H9 (cell line): ENCODE measurements around the gene NCLN. TPM values are rescaled to one million over a fixed set of nuclear protein-coding genes. Genes with fewer than 3 reads are reported as not detected.

Source experiments
- DNase-seq: peaks from one replicate; pipeline ENCODE4 v3.0.0-alpha.2; 2017
- H2AFZ ChIP-seq: one replicate; pipeline ENCODE4 v1.6.1; 2013; ENCODE audit warnings: mild to moderate bottlenecking, low read length, control low read depth, moderate library complexity
- H2AK5ac ChIP-seq: 2 replicates; pipeline ENCODE4 v1.6.1; 2013; ENCODE audit warnings: low read length, control low read depth, mixed read lengths; ENCODE audit not compliant: insufficient read length
- H2BK120ac ChIP-seq: one replicate; pipeline ENCODE4 v1.6.1; 2013; ENCODE audit warnings: low read depth, mild to moderate bottlenecking, low read length, control low read depth, inconsistent platforms; ENCODE audit not compliant: poor library complexity, severe bottlenecking
- H2BK12ac ChIP-seq: 2 replicates; pipeline ENCODE4 v1.6.1; 2013; ENCODE audit warnings: low read length, control low read depth, mixed read lengths, low read depth; ENCODE audit not compliant: insufficient read length
- H2BK15ac ChIP-seq: 2 replicates; pipeline ENCODE4 v1.6.1; 2013; ENCODE audit warnings: low read depth, low read length, control low read depth
- H2BK20ac ChIP-seq: one replicate; pipeline ENCODE4 v1.6.1; 2013; ENCODE audit warnings: low read depth, mild to moderate bottlenecking, low read length, control low read depth, inconsistent platforms; ENCODE audit not compliant: poor library complexity, severe bottlenecking
- H2BK5ac ChIP-seq: 2 replicates; pipeline ENCODE4 v1.6.1; 2013; ENCODE audit warnings: low read length, control low read depth, mixed read lengths; ENCODE audit not compliant: insufficient read length
- H3K14ac ChIP-seq: 2 replicates; pipeline ENCODE4 v1.6.1; 2013; ENCODE audit warnings: low read length, control low read depth; ENCODE audit not compliant: insufficient read depth
- H3K18ac ChIP-seq: 2 replicates; pipeline ENCODE4 v1.6.1; 2013; ENCODE audit warnings: low read depth, mild to moderate bottlenecking, mixed read lengths, low read length, control low read depth; ENCODE audit not compliant: insufficient read length
- H3K23ac ChIP-seq: 2 replicates; pipeline ENCODE4 v1.6.1; 2013; ENCODE audit warnings: low read length, control low read depth, mixed read lengths, low read depth; ENCODE audit not compliant: insufficient read length
- H3K23me2 ChIP-seq: 2 replicates; pipeline ENCODE4 v1.6.1; 2013; ENCODE audit warnings: low read depth, mild to moderate bottlenecking, mixed read lengths, low read length, control low read depth; ENCODE audit not compliant: insufficient read length, poor library complexity, severe bottlenecking
- H3K27ac ChIP-seq: 2 replicates; pipeline ENCODE4 v1.5.1; 2013; ENCODE audit warnings: low read length, control low read depth, mixed read lengths, low read depth; ENCODE audit not compliant: insufficient read length
- H3K27me3 ChIP-seq: 2 replicates; pipeline ENCODE4 v1.6.1; 2013; ENCODE audit warnings: low read length, control low read depth, inconsistent platforms; ENCODE audit not compliant: insufficient read depth
- H3K4ac ChIP-seq: 2 replicates; pipeline ENCODE4 v1.6.1; 2013; ENCODE audit warnings: low read depth, mild to moderate bottlenecking, control low read depth, inconsistent platforms, low read length, moderate library complexity
- H3K4me1 ChIP-seq: 2 replicates; pipeline ENCODE4 v1.6.1; 2013; ENCODE audit warnings: low read length, control low read depth, inconsistent platforms; ENCODE audit not compliant: insufficient read depth
- H3K4me2 ChIP-seq: 2 replicates; pipeline ENCODE4 v1.6.1; 2013; ENCODE audit warnings: low read length, control low read depth, mixed read lengths; ENCODE audit not compliant: insufficient read length, insufficient read depth
- H3K56ac ChIP-seq: 2 replicates; pipeline ENCODE4 v1.6.1; 2013; ENCODE audit warnings: low read depth, mild to moderate bottlenecking, mixed read lengths, low read length, control low read depth; ENCODE audit not compliant: insufficient read length
- H3K79me1 ChIP-seq: 2 replicates; pipeline ENCODE4 v1.6.1; 2013; ENCODE audit warnings: low read depth, mild to moderate bottlenecking, moderate library complexity, low read length, control low read depth, inconsistent platforms; ENCODE audit not compliant: insufficient read depth, poor library complexity, severe bottlenecking
- H3K79me2 ChIP-seq: 2 replicates; pipeline ENCODE4 v1.6.1; 2013; ENCODE audit warnings: low read length, control low read depth, inconsistent platforms; ENCODE audit not compliant: insufficient read depth
- H3K9ac ChIP-seq: 2 replicates; pipeline ENCODE4 v1.6.1; 2013; ENCODE audit warnings: low read length, control low read depth, mixed read lengths; ENCODE audit not compliant: insufficient read length; ENCODE audit errors: extremely low read depth
- H3K9me3 ChIP-seq: one replicate; pipeline ENCODE4 v1.6.1; 2013; ENCODE audit warnings: low read depth, low read length, inconsistent platforms; ENCODE audit not compliant: control insufficient read depth
- H3T11ph ChIP-seq: one replicate; pipeline ENCODE4 v1.6.1; 2013; ENCODE audit warnings: mild to moderate bottlenecking, low read length, control low read depth, inconsistent platforms
- H4K20me1 ChIP-seq: one replicate; pipeline ENCODE4 v1.6.1; 2013; ENCODE audit not compliant: control insufficient read depth, insufficient read length, insufficient read depth
- H4K5ac ChIP-seq: 2 replicates; pipeline ENCODE4 v1.6.1; 2013; ENCODE audit warnings: low read depth, mild to moderate bottlenecking, mixed read lengths, low read length, control low read depth; ENCODE audit not compliant: insufficient read length
- H4K8ac ChIP-seq: replicated peaks from 2 replicates; pipeline ENCODE4 v1.6.1; 2013; ENCODE audit warnings: low read length, control low read depth, mixed read lengths, low read depth; ENCODE audit not compliant: insufficient read length
- H4K91ac ChIP-seq: 2 replicates; pipeline ENCODE4 v1.6.1; 2013; ENCODE audit warnings: low read depth, mild to moderate bottlenecking, moderate library complexity, mixed read lengths, low read length, control low read depth; ENCODE audit not compliant: insufficient read length
- H3K27ac Mint-ChIP-seq, 3 experiments: 2 replicates in 2 of 3; 3 replicates in 1 of 3; pipeline ENCODE4 v1.8.0; 2020 to 2021; ENCODE audit warnings: mixed read lengths in 3 of 3, mild to moderate bottlenecking in 1 of 3, moderate library complexity in 1 of 3
- H3K27me3 Mint-ChIP-seq: 2 replicates; pipeline ENCODE4 v1.8.0; 2021; ENCODE audit warnings: low read depth, mild to moderate bottlenecking, moderate library complexity, mixed read lengths
- H3K36me3 Mint-ChIP-seq, 3 experiments: 2 replicates in 2 of 3; 3 replicates in 1 of 3; pipeline ENCODE4 v1.8.0; 2020 to 2021; ENCODE audit warnings: low read depth in 3 of 3, mixed read lengths in 3 of 3; ENCODE audit not compliant: insufficient read depth in 1 of 3
- H3K4me1 Mint-ChIP-seq, 2 experiments: 2 replicates each; pipeline ENCODE4 v1.8.0; 2020; ENCODE audit warnings: mixed read lengths in 2 of 2
- H3K4me3 Mint-ChIP-seq, 2 experiments: 2 replicates in 1 of 2; 3 replicates in 1 of 2; pipeline ENCODE4 v1.8.0; 2020 to 2021; ENCODE audit warnings: mild to moderate bottlenecking in 2 of 2, mixed read lengths in 2 of 2, moderate library complexity in 1 of 2
- H3K9me3 Mint-ChIP-seq, 2 experiments: 2 replicates in 1 of 2; 3 replicates in 1 of 2; pipeline ENCODE4 v1.8.0; 2020; ENCODE audit warnings: mild to moderate bottlenecking in 2 of 2, mixed read lengths in 2 of 2, moderate library complexity in 1 of 2
- CTCF ChIP-seq: fragments of 200-600 bp; sonication (generic); conservative IDR thresholded peaks from 3 replicates; pipeline ENCODE4 v1.8.0; 2021; ENCODE audit warnings: antibody characterized with exemption, mild to moderate bottlenecking
- WGBS: extraction: QIAGEN DNeasy Blood & Tissue Kit; methylation state at CpG from one replicate; pipeline ENCODE4 v1.1.7; 2013; ENCODE audit warnings: missing lambda C conversion rate, low lambda C conversion rate, mixed read lengths; ENCODE audit not compliant: insufficient read length; ENCODE audit errors: extremely low coverage; 5-methylcytosine and 5-hydroxymethylcytosine counted together
- total RNA-seq: library from RNA; stranded (reverse); gene quantifications from 2 replicates; pipeline ENCODE4 v1.2.1, GENCODE V29; 2021

NCLN gene
- total RNA-seq, 1 experiment from 2014 or later, result 94.8 TPM

DNA sequence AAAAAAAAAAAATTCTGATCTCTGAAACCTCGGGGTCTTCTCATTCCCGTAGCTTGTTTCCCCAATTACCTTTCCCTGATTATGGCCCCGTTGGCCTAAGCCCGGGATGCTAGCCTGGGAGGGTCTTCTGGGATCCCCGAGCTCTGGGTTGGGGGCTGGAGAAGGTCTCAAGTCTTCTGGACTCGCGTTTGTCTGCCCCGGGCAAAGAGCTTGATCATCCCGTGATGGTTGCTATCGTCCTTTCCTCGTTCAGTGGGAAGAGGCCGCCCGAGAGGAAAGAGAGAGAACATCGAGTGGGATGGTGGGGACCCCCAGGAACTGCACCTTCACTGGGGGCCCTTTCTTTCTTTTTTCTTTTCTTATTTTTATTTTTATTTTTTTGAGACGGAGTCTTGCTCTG lies 47.5 kb upstream of the NCLN start:
- H3T11ph ChIP-seq, result no peak overlapping the region
- no peak overlapping the region for H4K91ac ChIP-seq
- H4K5ac ChIP-seq, result no peak overlapping the region
- no peaks in the 10 kb centered on the region for H3K4me1 ChIP-seq
- H3K27me3 Mint-ChIP-seq, result peaks cover 3% of the 10 kb centered on the region
- no peak overlapping the region for H3K9ac ChIP-seq
- DNase-seq, result no peak
- H3K4me3 Mint-ChIP-seq, result no peak overlapping the region
- H2BK5ac ChIP-seq, result no peak overlapping the region
- no peak overlapping the region for H3K4me2 ChIP-seq
- H3K27ac ChIP-seq, result no peak overlapping the region
- H2BK120ac ChIP-seq, result no peak overlapping the region
- H3K79me2 ChIP-seq, result no peaks in the 10 kb centered on the region
- no CpG with 5 or more reads among the region's 15 CpGs for WGBS
- H2BK12ac ChIP-seq, result no peak overlapping the region
- no peak overlapping the region for H3K14ac ChIP-seq
- H3K36me3 Mint-ChIP-seq, result no peaks in the 10 kb centered on the region
- no peaks in the 10 kb centered on the region for H3K9me3 Mint-ChIP-seq
- H3K27me3 ChIP-seq, result no peaks in the 10 kb centered on the region
- no peaks in the 10 kb centered on the region for H3K9me3 ChIP-seq
- no peak overlapping the region; a peak in 1 of 7 replicates for H3K27ac Mint-ChIP-seq
- H4K8ac ChIP-seq, result no peak overlapping the region
- H3K23me2 ChIP-seq, result no peaks in the 10 kb centered on the region
- H3K4me1 Mint-ChIP-seq, result peaks cover 0 to 2% of the 10 kb centered on the region in 2 experiments; a peak in 1 of 4 replicates
- H3K4ac ChIP-seq, result no peak overlapping the region
- H3K79me1 ChIP-seq, result no peaks in the 10 kb centered on the region
- TF ChIP-seq CTCF, result no peak
- no peak overlapping the region for H3K23ac ChIP-seq
- no peak overlapping the region for H3K56ac ChIP-seq
- no peak overlapping the region for H2AK5ac ChIP-seq
- H2AFZ ChIP-seq, result no peak overlapping the region
- no peak overlapping the region for H2BK15ac ChIP-seq
- no peak overlapping the region for H2BK20ac ChIP-seq
- H3K18ac ChIP-seq, result no peak overlapping the region
- no peaks in the 10 kb centered on the region for H4K20me1 ChIP-seq
